ENCODE results near the gene NDUFV1. TPM values are rescaled to one million over a fixed set of nuclear protein-coding genes. Genes with fewer than 3 reads are reported as not detected.

NDUFV1 gene
- total RNA-seq, 1 donor from 2014 or later, result 191 TPM

- Mint-ChIP-seq H3K27me3 (ENCODE audit: low read depth) (peaks cover 7% of the 10 kb centered on the region), H3K4me3 (peak overlapping the region; percentile 31), H3K9me3 (no peaks in the 10 kb centered on the region), H3K4me1 (peaks cover 14% of the 10 kb centered on the region), H3K27ac (ENCODE audit: unreplicated experiment) (no peak overlapping the region), H3K36me3 (ENCODE audit: low read depth) (no peaks in the 10 kb centered on the region)
- peak; percentile 75 for TF ChIP-seq CTCF (conservative IDR thresholded peaks at IDR 0.05)
- peak; percentile 71 for DNase-seq (ENCODE audit: low read depth, low spot score)
Observed at GRCh38 chr11:67613960-67614715, 7.4 kb downstream of the NDUFV1 start.

- no peak overlapping the region for H3K27ac Mint-ChIP-seq (ENCODE audit: unreplicated experiment)
- H3K36me3 Mint-ChIP-seq (ENCODE audit: low read depth), result peaks cover 5% of the 10 kb centered on the region
- peaks cover 5% of the 10 kb centered on the region for H3K9me3 Mint-ChIP-seq
- peaks cover 20% of the 10 kb centered on the region for H3K4me1 Mint-ChIP-seq
- H3K4me3 Mint-ChIP-seq, result no peak overlapping the region
- peak; percentile 55 for TF ChIP-seq CTCF (conservative IDR thresholded peaks at IDR 0.05)
- H3K27me3 Mint-ChIP-seq (ENCODE audit: low read depth), result peaks cover 13% of the 10 kb centered on the region
- peak; percentile 46 for DNase-seq (ENCODE audit: low read depth, low spot score)
Observed at GRCh38 chr11:67614730-67615714, 8.3 kb downstream of the NDUFV1 start.

GRCh38 chr11:67615728-67616430 lies 9.1 kb downstream of the NDUFV1 start:
- Mint-ChIP-seq H3K27ac (ENCODE audit: unreplicated experiment) (no peak overlapping the region), H3K27me3 (ENCODE audit: low read depth) (peaks cover 19% of the 10 kb centered on the region), H3K4me3 (no peak overlapping the region), H3K36me3 (ENCODE audit: low read depth) (peaks cover 6% of the 10 kb centered on the region), H3K9me3 (peaks cover 5% of the 10 kb centered on the region), H3K4me1 (peaks cover 28% of the 10 kb centered on the region)
- no peak for TF ChIP-seq CTCF (conservative IDR thresholded peaks at IDR 0.05)
- DNase-seq (ENCODE audit: low read depth, low spot score), result no peak

GRCh38 chr11:67616431-67617242 lies 9.9 kb downstream of the NDUFV1 start:
- no peak for DNase-seq (ENCODE audit: low read depth, low spot score)
- TF ChIP-seq CTCF (conservative IDR thresholded peaks at IDR 0.05), result no peak
- Mint-ChIP-seq H3K4me1 (peaks cover 35% of the 10 kb centered on the region), H3K27ac (ENCODE audit: unreplicated experiment) (no peak overlapping the region), H3K27me3 (ENCODE audit: low read depth) (peaks cover 27% of the 10 kb centered on the region), H3K4me3 (peak overlapping the region; percentile 48), H3K9me3 (peaks cover 5% of the 10 kb centered on the region), H3K36me3 (ENCODE audit: low read depth) (peaks cover 6% of the 10 kb centered on the region)

All from neural crest cell (in vitro differentiated cells).